AG20443 (cell line): ENCODE measurements around the gene KLHDC7B.
A peak's percentile ranks its signal among the peaks of the same experiment; 100 is the strongest.

Experiments used
- DNase-seq: peaks from one replicate; pipeline ENCODE4 v3.0.0; 2012; ENCODE audit warnings: low spot score, mixed read lengths

KLHDC7B gene

DNA sequence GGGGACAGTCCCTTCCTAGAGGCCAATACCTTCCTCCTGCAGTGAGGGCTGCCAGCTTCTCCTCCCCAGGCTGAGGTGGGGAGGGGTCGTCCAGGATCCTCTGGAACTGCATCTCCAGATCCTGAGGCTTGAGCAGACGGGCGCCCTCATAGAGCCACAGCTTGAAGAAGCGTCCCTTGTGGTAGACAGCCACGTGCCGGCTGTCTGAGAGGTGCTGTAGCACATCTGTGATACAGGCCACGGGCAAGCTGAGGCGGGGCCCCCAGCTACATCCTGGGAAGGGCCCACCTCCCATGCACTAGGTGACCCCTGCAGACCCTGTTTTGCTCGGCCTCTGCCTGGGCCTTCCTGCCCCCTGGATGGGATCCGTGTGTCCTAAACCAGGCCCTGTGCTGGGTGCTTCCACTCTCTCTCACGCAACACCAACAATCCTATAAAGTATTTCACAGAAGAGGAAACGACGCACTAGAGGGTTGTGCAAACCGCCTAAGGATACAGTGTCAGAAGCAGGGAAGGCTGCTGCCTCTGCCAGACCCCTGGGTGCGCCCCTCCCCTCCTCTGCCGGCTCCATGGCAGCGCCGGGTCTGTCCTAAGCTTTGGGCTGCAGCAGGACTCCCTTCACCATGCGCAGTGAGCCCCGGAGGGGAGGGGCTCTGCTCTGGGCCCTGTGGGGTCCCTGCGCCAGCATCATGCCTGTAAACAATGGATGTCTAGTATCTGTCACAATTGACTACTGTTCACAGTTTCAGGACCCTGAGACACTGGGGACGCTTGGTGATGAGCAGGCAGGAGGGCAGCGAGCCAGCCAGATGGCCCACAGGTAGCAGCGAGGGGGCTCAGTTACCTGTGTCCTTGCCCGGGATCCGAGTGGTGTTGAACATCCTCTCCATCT is 28.0 kb downstream of the KLHDC7B start:
- no peak for DNase-seq

DNA sequence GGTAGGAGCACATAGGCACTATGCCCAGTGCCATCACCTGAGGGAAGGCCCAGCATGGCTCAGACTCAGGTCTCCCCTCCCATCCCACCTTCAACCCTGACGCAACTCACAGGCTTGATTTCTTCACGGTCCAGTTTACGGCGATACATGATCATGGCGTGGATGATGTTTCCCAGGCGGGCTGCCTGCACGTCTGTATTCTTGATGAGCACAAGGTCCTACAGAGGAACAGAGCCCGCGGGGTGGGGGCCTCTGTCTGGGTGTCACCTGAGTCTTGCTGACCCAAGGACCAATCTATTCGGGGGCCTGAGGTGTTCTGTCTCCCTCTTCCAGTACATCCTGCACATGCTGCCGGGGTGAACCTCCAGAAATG is 28.7 kb downstream of the KLHDC7B start:
- DNase-seq = no peak

DNA sequence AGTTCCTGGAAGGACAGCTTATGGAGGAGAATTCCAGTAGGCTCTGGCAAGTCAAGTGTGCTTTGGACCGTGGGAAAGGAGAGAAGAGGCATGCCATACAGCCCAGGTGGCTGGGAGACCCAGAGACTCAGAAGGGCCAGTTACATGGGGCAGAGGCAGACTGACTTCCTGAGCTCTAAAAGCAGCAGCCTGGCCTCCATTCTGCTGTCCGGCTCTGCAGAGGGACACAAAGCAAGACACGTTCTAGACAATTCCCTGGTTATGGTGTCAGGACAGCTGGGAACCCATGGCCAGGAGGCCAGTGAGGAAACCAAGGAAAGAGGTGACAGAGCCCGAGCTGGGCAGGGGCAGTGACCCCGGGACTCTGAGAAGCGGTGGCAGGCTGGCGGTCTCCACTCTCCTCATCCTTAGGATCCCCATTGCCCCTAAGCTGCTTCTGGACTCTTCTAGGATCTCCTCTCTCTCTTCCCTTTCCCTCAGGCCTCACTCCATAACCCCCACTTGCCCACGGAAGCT is 29.8 kb downstream of the KLHDC7B start:
- no peak for DNase-seq

DNA sequence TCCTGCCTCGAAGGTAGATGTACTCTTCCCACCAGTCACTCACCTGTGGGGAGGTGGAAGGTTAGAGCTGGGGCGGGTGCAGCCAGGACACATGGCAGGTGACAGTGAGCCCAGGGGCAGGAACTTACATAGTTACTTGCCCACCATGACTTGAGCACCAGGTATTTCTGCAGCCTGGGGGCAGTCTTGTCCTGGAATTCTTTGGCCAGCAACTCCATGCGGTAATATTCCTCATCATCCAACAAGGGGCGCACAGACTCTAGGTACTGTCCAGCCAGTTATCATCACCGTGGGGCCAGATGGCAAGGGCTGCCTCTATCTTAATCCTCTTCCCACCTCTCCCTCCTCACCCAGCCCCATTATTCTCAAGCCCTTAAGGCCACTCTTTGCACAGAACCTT is 30.4 kb downstream of the KLHDC7B start:
- DNase-seq = no peak

DNA sequence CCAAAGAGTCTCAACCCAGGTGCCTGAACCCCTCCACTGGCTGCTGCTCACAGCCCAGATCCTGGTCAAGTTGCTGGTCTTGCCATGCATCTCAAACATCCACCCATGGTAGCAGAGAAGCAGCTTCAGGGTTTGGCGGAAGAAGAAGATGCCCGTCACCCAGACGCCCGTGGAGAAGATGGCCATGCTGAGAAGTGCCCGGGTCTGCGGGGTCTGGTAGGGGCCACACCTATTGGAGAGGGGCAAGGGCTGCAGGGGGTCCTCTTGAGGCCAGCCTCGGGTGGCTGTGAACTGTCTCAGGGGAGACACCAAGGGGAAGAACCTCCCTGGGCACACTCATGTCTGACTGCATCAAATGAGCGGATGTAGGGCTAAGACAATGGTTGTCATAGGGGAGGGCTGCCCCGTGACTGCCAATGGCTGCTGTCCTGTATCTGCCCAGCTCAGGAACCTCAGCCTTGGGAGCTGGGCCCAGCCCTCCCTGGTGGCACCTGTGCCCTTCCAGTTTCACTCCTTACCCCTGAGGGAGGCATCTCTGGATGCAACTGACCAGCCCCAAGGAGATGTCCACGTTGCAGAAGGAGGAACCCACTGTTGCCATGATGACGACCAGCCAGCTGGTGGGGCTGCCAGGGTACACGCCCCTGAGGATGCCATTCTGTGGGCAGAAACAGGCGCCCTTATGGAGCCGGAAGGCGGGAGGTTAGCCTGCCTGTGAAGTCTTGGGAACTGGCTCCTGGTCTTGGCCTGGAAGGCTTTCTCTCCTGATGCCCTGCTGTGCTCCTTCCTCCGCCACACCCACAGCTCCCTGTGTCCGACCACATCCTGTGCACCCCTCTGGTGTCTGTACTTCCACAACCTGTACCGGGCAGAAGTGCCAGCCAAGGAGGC is 31.4 kb downstream of the KLHDC7B start:
- DNase-seq = no peak

DNA sequence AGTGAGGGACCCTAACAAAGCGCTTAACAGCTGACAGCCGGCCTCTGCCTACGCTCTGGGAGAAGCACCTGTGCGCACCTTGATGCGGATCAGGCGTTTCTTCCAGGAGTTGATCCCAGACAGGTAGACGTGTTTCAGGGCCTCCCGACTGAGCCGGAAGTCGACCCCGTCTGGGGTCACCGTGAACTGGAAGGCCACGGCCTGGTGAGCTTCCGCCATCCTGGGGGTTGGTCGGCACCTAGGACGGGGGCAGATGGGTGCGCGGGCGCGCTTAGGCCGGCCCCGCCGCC is 31.9 kb downstream of the KLHDC7B start:
- DNase-seq = no peak

DNA sequence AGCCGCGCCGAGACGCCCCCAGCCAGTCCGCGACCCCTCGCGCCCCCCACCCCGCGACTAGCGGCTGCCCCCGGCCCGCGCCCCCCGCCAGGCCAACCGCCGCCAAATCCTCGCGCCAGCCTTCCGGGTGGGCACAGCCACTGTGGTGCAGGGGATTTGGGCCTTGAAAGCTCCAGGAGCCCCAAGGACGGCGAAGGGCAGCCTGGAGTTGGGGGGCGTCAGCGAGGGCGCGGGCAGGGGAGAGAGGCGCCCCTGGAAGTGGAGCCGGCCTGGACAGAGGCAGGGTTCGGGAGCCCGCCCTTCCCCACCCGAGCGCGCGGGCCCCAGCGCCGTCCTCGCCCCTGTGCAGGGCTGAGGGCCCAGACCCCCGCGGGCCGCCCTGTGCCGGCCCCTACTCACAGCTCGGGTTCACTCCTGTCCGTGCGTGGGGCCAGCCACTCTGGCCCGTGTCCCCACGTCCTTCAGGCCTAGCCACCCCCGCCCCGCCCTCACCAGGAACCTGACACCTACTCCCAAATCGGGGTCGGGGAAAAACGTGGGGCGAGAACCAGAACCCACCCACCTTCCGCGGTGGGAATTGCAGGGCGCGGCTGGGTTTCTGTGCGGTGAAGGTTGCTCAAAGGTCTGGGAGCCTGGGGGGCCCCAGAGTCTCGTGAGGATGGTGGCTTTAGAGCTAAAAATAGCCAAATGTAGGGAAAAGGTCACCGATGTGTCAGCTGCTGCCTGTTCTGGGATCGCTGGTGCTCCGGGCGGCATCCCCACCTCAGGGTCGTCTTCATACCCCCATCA is 32.5 kb downstream of the KLHDC7B start, which contains the start of gene CPT1B:
CPT1B (minus strand) TSS at position 441 of the 789 bp plus-strand sequence. CDS start 512 bp downstream, outside the sequence.
- DNase-seq = peak; percentile 51

DNA sequence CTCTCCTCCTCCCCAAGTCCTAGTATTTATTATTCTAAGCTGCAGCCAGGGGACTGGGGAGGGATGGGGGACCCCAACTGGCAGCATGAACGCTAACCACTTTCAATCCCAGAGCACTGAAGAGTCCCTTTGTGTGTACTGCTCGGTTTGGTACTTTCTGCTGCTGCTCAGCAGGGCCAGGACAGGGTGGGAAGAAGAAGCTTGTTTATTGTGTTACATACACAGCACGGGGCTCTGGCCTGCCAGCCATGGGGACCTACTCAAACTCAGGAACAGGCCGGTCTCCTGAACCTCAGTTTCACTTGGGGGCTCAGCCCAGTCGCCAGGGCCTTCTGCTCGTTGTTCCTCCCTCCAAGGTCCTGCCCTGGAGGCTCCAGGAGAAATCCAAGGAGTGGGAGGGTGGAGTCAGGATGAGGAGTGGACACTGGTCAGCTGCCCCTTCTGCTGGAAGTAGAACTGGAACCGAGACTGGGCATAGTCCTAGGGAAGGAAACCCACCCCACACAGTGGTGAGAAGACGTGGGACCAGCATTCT is 33.1 kb downstream of the KLHDC7B start:
- DNase-seq = no peak

DNA sequence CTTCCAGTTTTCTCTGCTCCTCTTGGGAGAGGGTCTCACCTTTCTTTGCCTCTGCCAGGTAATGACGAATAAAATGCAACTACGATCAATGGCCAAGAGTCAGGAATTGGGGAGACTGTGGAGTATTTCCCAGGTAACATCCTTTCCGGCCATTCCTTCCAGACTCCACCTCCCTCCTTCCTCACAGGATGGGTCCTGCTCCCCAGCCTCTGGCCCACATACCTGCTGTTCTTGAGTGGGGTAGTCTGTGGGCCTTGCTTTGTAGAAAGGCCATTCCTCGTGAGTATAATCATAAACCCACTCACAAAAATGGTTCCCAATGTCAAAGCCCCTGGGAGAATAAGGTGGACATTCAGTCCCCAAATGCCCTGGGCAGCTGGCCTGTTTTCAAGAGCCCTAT is 34.1 kb downstream of the KLHDC7B start:
- DNase-seq = no peak

DNA sequence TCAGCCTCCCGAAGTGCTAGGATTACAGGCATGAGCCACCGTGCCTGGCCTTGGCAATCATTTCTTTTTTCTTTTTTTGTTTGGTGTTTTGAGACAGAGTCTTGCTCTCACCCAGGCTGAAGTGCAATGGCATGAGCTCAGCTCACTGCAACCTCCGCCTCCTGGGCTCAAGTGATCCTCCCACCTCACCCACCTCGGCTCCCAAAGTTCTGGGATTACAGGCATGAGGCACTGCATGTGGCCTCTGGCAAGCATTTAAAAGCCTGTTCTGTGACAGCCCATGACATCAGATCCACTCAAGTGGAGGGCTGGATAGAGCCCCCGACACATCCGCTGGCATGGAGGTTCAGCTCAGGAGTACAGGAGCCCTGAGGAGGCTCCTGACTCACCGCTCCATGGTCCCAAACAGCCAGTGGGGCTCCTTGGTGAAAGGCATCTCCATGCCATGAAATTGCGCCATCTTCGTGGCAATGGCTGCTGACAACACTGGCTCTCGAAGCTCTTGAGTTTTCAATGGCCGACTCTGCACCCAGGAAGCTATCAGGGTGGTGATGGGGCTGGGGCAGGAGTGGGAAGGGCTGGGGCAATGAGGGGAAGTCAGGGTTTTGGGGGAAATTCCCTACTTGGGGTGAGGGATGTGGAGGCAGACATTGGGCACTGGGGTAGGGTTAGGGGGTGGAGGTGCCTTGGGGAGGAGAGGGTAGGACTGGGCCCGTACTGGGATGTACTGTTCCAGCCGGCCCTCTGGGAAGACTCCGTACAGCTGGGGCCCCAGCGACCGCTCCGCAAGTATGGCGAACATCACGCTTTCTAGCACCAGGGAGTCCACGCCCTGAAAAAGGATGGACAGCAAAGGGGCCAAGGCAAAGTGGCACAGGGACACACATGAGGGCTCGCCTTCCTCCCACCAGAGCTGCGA is 35.6 kb downstream of the KLHDC7B start:
- no peak for DNase-seq

DNA sequence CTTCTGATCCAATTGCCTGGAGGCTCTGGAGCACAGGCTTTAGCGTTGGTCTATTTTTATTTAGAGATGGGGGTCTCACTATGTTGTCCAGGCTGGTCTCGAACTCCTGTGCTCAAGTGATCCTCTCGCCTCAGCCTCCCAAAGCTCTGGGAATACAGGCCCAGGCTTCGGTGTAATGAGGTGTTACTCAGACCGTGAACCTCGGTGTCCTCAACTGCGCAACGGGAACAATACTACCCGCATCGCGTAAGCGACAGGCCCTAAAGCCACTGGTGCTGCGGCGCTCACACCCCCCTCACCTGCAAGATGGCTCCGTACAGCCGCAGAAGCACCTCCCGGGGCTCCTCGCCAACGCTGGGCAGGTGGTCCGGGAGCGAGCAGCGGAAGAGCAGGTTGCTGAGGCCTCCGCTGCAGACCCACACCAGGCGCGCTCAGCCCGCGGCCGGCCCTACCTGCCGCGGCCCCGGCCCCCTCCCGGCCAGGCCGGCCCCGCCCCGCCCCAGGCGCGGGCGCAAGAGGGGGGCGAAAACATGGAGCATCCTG is 36.3 kb downstream of the KLHDC7B start:
- DNase-seq = no peak

DNA sequence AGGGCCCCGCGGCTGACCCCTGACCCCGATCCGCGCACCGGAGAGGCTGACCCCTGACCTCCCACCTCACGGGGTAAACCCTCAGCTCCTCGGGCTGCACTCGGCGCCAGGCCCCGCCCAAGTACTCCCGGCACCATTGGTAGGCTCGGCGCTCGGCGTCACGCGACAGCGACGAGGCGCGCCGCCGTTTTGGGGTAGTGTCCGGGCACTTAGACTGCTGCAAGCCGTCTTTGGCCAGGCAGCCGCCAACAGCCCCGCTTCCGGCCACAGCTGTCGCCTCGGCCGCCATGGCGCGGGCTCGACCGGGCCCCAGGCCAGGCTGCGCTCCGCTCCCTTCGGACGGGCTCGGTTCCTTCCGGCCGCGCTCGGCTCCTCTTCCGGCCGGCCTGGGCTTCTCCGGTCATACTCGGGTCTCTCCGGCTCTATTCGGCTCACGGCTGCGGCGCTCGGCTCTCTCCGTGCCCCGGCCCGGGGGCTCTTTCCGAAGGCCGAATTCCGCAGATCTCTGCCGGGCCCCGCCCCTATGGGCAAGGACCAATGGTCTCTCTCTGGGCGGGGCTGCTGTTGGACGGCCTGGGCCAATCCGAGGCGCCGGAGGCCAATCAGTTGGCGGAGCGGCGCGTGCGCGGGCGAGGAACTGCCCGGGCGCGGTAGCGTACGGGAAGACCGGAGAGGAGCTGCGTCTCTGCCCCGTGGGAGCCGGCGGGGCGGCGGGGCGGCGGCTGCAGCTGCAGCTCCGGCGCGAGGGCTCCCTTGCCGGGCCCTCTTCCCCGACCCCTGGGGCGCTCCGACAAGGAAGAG is 37.0 kb downstream of the KLHDC7B start, which contains the start of gene CHKB:
CHKB (minus strand) TSS at position 357 of the 801 bp plus-strand sequence; CDS start at position 289, 68 bp downstream.
- DNase-seq = peak; percentile 100

DNA sequence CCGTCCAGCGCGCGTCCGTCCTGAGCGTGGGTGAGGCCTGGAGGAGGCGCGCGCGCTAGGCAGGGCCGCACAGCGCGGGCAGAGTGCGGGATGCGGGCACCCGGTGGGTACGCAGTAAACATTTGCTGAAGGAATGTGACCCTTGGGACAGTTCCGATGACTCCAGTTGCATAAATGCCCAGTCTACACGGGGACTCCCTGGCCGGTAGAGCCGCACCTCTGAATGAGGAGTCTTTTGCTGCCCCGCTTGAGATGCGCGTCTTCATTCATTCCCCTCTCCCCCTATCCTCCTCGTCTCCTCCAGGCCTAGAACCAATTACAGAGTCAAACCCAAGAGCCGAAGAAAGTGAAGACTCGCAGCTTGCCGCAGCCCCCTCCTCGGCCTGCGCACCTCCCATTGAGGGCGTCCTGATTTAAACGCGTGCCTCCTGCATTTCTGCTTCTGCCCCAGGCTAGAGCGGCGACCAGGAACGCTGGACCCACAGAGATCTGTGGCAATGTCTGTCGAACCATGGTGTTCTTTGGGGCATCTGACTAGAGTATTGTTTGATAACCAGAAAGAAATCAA is 37.7 kb downstream of the KLHDC7B start:
- DNase-seq = no peak

DNA sequence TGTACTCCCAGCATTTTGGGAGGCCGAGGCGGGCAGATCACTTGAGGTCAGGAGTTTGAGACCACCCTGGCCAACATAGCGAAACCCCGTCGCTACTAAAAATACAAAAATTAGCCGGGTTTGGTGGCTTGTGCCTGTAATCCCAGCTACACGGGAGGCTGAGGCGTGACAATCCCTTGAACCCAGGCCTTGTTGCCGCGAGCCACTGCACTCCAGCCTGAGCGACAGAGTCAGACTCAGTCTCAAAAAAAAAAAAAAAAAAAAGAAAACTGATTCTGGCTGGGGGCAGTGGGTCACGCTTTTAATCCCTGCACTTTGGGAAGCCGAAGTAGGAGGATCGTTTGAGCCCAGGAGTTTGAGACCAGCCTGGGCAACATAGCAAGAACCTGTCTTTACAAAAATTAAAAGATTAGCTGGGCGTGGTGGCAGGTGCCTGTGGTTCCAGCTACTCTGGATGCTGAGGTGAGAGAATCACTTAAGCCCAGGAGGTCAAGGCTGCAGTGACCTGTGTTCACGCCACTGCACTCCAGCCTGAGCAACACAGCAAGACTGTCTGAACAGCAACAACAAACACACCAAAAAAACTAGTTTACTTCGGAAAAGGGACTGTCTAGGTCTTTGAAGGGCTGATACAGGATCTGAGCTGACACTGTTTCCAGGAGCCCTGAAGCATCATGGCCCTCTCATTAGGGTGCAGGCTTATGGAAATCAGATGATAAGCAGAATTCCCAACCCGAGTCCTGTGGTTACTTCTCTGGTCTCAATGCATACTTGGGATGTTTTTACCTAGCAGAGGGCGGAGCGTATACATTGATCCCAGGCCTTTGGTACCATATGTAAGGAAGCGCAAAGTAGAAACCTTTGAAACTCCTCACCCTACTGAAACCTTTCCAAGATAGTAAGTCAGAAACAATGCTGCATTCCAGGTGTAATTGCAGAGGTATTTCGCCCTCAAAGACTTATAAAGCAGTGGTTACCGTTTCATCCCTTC is 38.7 kb downstream of the KLHDC7B start:
- no peak for DNase-seq

DNA sequence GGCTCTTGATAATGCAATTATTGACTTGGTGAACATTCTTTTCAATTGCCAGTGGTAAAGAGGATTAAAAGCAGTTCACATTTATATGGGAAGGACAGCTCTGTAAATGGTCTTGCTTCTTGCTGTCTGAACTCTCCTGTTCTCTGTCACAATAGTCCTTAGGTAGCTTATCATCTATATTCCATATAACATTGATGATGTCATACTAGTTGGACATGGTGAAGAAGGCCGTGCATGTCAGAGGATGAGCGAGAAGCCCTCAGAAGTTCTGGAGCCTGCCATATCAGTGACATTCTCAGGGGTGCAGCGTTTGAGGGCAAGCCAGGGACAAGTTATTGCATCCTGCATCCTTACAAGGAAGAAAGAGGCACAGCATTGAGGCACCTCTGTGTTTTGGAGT is 39.5 kb downstream of the KLHDC7B start:
- DNase-seq = no peak

DNA sequence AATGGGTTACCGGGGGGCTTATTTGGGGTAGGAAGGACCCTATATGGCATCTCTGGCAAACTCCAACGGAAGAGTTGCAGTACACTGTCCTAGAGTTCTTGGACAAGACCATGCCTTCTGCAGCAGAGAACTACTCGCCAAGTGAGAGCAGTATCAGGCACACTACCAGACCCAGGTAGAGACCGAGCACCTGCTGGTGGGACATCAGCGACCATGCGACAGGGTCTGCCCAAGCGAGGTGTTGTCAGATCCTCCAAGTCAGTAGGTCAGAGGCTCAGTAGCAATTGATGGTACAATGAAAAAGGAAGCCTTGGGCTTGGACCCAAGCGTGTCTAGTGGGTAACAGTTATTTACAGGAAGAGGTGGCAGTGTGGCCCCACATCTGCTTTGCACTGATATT is 40.1 kb downstream of the KLHDC7B start:
- DNase-seq = no peak

DNA sequence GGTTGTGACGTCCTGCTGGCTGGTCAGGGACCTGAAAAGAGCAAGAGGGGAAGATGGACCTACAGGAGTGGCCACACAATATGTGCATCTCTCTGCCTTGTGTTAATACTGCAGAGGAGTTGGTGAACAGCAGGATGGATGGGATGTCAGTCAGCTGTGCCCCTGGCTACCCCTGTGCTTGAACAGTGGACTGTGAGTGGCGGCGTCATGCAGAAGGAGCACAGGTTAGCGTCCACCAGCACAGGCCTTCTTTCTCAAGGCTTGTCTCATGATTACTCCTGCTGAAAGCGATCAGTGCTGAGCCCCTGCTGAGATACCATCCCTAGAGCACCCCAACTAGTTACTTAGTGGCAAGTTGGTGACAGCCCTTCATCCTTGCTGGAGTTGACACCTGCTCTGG is 40.7 kb downstream of the KLHDC7B start:
- DNase-seq = no peak

DNA sequence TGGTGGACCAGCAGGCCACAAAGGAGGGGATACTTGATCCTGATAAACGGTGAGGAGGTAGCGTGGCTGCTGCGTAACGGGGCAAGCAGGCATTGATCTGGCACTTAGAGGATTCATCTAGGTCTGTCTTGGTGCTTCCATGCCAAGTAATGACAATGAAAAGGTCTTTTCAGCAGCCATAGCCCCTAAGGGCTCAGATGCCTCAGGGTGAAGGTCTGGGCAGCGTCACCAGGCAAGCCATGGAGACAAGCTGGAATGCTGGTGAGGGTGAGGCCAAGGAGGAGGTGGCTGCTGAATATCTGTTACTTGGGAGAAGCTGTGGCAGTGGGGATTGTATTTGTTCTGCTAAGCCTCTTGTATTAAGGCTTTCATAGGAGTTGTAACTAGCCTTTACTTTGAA is 41.7 kb downstream of the KLHDC7B start:
- no peak for DNase-seq
